GM12874 (cell line): ENCODE results near the gene ACADVL.
A peak's percentile ranks its signal among the peaks of the same experiment; 100 is the strongest.

Source experiments
- TF ChIP-seq, protein P1 (sequence below): IDR thresholded peaks from 2 replicates; pipeline ENCODE4 v1.5.1; 2011; ENCODE audit warnings: low read depth, mild to moderate bottlenecking, control low read depth, low read length, moderate library complexity; ENCODE audit not compliant: insufficient read depth

ACADVL gene

GRCh38 chr17:7219812-7220592, at the start of gene ACADVL, which contains the start of gene DLG4:
TSS of gene ACADVL (plus strand) at chr17:7219938. CDS start at chr17:7219985, 47 bp downstream.
TSS of gene DLG4 (minus strand) at chr17:7219836.
- TF ChIP-seq, protein P1, sequence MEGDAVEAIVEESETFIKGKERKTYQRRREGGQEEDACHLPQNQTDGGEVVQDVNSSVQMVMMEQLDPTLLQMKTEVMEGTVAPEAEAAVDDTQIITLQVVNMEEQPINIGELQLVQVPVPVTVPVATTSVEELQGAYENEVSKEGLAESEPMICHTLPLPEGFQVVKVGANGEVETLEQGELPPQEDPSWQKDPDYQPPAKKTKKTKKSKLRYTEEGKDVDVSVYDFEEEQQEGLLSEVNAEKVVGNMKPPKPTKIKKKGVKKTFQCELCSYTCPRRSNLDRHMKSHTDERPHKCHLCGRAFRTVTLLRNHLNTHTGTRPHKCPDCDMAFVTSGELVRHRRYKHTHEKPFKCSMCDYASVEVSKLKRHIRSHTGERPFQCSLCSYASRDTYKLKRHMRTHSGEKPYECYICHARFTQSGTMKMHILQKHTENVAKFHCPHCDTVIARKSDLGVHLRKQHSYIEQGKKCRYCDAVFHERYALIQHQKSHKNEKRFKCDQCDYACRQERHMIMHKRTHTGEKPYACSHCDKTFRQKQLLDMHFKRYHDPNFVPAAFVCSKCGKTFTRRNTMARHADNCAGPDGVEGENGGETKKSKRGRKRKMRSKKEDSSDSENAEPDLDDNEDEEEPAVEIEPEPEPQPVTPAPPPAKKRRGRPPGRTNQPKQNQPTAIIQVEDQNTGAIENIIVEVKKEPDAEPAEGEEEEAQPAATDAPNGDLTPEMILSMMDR, result no peak

DNA sequence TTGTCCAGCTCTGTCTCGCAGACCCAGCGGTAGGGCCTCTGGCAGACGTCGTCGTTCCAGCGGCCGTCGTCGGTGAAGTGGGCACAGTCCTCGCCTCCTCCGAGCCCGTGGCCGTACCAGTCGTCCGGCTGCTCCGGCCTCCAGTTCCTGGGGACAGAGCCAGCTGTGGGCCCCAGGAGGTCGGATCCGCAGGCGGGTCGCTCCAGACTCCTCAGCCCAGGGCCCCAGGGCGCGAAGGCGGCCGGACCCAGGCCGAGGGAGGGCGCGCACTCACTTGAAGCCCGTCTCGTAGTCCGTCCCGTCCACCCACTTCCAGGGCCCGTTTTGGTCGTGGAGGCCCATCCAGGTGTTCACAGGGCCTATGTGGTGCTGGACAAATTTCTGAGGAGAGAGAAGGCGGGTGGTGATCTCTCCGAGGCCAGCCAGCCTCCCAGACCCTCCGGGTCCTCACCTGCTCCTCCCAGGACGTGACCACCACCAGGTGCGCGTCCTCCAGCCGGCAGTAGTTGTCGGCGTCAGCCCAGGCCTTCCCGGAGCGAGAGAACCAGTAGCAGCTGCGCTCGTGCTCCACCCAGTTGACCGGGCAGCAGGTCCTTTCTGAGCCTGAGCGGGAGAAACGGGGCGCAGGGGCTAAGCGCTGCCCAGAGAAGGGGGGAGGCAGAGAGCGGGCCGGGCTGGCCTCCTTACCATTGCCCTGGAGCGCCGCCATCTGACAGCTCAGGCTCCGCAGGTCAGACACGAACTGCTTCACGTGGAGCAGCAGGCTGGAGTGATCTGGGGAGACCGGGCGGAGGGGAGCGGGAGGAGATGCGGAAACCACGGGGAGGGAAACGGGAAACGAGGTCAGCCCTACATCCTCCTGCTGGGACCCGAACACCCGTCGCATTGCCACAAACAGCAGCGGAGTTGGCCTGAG, 45.8 kb upstream of the ACADVL start:
- TF ChIP-seq, protein P1, result 0 out of 2 replicates have a peak, but pooled peaks have one; percentile 24

GRCh38 chr17:7174603-7175326, 45.0 kb upstream of the ACADVL start:
- TF ChIP-seq, protein P1, result no peak

DNA sequence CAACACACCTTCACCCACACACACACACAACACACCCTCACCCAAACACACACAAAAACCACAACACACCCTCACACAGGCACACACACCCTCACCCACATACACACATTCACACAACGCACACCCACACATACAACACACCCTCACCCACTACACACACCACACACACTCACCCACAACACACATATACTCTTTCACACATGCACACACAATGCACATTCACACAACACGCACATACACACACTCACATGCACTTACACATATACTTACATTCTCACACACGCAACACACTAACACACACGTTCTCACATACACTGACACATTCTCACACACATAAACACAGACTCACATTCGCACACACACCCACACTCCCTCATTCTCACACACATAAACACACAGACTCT, 44.4 kb upstream of the ACADVL start:
- TF ChIP-seq, protein P1, result no peak

DNA sequence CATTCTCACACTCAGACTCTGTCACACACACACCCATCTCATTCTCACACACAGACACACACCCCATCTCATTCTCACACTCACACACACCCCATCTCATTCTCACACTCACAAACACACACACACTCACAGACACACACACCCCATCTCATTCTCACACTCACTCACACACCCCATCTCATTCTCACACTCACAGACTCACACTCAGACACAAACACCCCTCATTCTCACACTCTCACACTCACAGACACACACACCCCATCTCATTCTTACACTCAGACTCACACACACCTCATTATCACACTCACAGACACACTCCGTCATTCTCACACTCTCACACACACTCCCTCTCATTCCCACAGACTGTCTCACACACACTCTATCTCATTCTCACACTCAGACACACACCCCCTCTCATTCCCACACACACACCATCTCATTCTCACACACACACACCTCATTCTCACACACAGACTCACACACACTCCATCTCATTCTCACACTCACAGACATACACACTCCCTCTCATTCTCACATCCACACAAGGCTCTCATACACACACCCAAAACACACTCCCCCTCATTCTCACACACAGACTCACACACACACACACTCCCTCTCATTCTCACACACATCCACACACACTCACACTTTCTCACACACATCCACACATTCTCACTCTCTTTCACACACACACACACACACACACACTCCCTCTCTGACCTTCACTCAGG, 43.5 kb upstream of the ACADVL start:
- TF ChIP-seq, protein P1, result no peak

- TF ChIP-seq, protein P1, result no peak
Measured at GRCh38 chr17:7176841-7177190, 42.9 kb upstream of the ACADVL start.
